SK-N-MC (cell line): ENCODE results near the gene PAGE2B.

ENCODE experiments used
- EZH2 ChIP-seq: fragments of 200-600 bp; sonication (generic); IDR thresholded peaks from one replicate; pipeline ENCODE4 v1.6.1; 2017; ENCODE audit warnings: antibody characterized with exemption
- POLR2AphosphoS5 ChIP-seq: IDR thresholded peaks from 2 replicates; pipeline ENCODE4 v1.6.1; 2012; ENCODE audit warnings: mild to moderate bottlenecking, low read depth, low read length, borderline replicate concordance

DNA sequence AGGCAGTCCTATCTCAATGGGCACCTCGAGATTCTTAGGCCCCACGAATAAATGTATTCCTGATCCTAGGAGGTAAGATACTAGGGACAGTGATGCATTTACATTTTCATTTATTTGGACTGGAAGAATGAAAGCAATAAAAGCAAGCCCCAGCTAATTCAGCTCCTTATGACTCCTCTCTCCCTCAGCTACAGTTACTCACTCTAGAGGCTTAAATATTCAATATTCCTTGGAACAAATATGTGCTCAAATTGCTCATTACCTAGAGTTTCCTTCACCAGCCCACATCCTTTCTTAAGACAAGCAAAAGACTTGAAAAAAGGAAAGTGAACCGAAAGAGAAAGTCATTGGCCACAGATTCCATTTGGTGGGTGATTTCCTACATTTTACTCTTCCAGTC is 27.9 kb downstream of the PAGE2B start:
- TF ChIP-seq EZH2: no peak
- no peak for TF ChIP-seq POLR2AphosphoS5
